Stimulated activated CD4-positive, alpha-beta T cell treated with anti-CD3 and anti-CD28 coated beads, Interleukin-15, amount 100 ng/mL, for 1 hour (primary cell): ENCODE data around the gene SMARCD2.
"Not testable (repeated sequence)": the region's sequence is repeated elsewhere in the genome, so short reads cannot be mapped to it uniquely, and the experiment has no call there.

ENCODE experiments used
- DNase-seq, 2 donors: peaks; one replicate each; pipeline ENCODE4 v3.0.0-alpha.2; 2020; ENCODE audit warnings: low read depth in 1 of 2, low spot score in 1 of 2

SMARCD2 gene

DNA sequence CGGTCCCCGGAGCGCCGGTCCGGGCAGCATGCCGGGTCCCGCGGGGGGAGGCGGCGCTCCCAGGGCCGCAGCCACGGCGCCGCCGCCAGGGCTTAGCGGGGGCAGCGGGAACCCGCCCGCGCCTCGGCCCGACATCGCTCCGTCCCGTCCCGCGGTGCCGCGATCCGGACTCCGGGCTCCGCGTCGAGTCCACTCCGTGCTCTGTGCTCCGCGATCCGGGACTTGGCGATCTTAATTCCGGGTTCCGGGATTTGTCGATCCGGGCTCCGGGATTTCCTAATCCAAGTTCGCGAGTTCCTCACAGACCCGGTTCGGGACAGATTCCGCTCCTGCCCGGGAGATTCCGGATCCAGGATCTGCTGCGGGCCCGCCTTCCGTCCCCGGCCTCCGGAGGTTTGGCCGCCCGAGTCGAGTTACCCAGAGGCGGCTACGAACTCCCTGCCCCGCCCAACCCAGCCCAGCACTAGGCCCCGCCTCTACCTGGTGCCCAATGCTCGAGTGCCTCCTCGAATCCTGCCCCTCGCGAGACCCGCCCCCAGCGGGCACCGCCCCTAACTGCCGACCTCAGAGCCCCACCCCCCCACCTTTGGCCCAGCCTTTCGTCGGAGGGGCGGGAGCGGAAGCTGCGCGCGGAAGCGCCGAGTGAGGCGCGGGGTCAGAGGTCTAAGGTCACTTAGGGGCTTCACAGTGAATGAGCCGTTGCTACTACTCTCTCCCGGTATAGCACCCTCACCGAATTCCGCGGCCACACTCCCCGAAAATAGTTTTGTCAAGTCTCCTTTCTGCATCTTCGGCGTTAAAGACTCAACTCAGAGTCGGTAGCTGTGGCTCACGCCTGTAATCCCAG, at the start of gene SMARCD2:
Gene SMARCD2, minus strand, starts transcription at position 146 of the 847 bp plus-strand sequence. Its CDS starts 11 bp downstream, at position 135.
- peak; percentile 98 to 99 for DNase-seq

DNA sequence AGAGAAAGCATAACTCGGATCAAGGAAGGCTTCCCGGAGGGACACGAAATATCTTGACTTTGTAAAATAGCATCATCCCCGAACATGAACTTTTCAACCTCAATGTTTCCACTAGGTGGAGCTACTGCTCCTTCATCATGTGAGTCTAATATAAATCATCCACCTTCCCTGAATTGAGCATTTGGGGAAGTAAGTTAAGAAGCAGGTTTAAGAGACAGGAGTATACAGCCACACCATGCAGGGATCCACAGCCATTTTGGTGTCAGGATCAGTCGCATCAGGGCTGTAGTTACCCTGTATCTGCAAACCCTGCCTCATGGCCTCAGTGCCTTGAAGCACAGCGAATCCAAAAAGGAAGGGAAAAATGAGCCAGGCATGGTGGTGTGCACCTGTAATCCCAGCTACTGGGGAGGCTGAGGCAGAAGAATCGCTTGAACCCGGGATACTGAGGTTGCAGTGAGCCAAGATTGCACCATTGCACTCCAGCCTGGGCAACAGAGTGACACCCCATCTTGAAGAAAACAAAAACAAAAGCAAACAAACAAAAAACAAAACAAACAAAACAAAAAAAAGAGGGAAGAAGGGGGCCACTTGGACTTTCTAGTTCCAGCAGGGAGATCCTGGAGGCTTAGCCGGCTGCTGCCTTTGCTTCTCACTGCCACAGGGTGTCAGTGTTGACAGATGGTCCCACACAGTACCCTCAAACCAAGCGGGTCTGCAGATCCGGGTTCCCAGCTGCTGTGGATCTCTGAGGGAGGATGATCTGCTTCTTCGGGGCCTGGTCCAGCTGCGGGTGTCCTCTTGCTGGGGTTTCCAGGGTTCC, 46.8 kb upstream of the SMARCD2 start:
- not testable (repeated sequence) for DNase-seq

DNA sequence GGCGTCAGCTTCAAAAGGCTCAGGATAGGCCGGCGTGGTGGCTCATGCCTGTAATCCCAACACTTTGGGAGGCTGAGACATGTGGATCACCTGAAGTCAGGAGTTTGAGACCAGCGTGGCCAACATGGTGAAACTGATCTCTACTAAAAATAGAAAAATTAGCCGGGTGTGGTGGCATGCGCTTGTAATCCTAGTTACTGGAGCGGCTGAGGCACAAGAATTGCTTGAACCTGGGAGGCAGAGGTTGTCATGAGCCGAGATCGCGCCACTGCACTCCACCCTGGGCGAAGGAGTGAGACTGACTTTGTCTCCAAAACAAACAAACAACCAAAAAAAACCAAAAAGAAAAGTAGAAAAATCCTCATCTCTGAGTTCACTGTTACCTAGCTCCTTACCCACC, 42.6 kb upstream of the SMARCD2 start:
- not testable (repeated sequence) for DNase-seq

DNA sequence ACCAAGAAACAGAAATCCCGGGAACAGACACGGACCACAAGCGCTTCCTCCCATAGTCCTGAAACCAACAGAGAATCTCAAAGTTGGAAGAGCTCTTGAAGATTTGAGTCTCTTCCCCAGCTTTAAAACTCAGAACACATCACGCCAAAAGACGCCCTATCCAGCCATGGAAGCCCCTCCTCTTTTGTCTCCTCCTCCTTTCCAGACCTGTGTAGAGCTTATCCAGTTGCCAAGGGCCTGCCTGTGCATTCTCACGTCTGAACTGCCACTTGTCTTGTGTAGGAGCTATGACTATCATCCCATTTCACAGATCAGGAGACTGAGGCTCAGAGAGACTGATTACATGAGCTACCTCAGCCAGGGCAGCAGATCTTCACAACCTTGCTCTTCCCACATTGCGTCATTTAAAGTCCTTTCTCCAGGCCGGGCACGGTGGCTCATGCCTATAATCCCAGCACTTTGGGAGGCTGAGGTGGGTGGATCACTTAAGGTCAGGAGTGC, 40.2 kb upstream of the SMARCD2 start:
- DNase-seq: not testable (repeated sequence)

DNA sequence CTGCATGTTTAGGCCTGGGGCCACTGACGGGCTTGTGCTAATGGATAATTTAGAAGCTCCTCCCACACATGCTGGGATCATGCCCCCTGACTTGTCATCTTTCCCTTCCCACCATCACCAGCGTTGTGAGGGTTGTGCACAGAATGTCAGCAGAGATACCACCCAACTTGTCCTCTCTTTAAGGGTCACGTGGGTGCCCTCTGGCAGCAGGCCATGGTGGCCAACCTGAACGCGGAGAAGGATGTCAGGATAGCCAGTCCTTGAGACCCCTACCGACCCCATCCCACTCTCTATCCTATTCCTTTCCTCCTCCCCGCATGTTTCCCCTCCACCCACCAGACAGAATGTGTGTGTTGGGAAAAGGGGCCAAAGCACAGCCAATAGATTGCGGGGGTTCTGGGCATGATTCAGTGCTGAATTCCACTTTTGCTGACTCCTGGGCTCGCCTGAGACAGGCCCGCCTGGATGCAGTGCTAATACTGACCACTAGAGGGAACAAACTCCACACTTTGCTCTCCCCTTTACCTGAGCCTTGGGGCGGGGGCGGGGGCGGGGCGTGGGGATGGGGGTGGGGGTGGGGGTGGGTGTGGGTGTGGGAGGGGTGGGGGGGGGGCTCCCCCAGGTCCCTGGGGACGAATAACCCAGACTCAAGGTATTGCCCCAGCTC, 39.6 kb upstream of the SMARCD2 start, which contains the start of gene GH2:
Gene GH2, minus strand, starts transcription at position 10 of the 667 bp plus-strand sequence. CDS start 143 bp downstream, outside the sequence.
- DNase-seq: peak; percentile 26 to 32

DNA sequence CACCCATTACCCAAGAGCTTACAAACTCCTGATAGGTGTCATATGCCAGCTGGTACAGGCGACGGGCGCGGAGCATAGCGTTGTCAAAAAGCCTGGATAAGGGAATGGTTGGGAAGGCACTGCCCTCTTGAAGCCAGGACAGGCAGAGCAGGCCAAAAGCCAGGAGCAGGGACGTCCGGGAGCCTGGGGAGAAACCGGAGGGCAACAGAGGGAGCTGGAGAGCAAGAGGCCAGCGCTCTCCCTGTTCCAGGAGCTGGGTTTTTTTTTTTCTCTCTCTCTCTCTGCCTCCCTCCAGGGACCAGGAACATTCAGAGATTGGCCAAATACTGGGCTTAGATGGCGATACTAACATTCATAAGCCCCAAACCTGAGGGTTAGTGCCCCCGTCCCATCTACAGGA, 38.9 kb upstream of the SMARCD2 start:
- DNase-seq: not testable (repeated sequence)

DNA sequence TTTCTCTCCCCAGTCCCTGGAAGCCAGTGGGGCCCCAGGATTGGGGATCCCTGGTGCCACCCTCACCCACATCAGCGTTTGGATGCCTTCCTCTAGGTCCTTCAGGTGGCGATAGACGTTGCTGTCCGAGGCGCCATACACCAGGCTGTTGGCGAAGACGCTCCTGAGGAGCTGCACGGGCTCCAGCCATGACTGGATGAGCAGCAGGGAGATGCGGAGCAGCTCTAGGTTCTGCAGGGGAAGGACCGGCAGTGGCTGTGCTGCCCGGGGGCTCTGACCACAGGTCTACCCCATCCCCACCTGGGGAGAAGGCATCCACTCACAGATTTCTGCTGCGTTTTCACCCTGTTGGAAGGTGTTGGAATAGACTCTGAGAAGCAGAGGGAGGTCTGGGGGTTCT, 38.2 kb upstream of the SMARCD2 start:
- no peak for DNase-seq

DNA sequence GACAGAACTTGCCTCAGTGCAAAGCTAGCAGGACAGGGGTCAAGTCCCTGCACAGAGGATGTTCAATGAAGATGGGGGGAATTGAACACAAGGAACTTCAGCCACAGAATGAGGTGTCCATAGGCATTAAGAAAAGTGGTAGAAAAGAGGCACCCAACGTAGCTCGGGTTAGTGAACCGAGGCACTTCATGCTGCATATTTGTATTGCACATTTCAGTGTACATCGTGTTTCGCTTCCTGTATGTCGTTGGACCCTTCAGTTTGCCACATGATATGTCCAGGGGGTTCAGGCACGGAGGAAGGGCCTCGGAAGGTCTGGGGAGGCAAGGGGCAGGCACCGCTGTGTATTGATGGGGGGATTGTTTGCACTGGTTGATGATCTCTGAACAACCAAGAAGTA, 35.9 kb upstream of the SMARCD2 start:
- not testable (repeated sequence) for DNase-seq

DNA sequence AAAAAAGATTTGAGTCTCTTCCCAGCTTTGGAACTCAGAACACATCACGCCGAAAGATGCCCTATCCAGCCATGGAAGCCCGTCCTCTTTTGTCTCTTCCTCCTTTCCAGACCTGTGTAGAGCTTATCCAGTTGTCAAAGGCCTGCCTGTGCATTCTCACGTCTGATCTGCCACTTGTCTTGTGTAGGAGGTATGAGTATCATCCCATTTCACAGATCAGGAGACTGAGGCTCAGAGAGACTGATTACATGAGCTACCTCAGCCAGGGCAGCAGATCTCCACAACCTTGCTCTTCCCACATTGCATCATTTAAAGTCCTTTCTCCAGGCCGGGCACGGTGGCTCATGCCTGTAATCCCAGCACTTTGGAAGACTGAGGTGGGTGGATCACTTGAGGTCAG, 32.2 kb upstream of the SMARCD2 start:
- DNase-seq: not testable (repeated sequence)

DNA sequence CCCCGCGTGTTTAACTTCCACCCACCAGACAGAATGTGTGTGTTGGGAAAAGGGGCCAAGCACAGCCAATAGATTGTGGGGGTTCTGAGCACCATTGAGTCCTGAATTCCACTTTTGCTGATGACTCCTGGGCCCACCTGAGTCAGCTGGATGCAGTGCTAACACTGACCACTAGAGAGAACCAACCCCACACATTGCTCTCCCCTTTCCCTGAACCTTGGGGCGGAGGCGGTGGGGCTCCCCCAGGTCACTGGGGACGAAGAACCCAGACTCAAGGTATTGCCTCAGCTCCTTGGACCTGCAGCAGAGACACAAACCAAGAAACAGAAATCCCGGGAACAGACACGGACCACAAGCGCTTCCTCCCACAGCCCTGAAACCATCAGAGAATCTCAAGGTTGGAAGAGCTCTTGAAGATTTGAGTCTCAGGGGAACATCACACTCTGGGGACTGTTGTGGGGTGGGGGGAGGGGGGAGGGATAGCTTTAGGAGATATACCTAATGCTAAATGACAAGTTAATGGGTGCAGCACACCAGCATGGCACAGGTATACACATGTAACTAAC, 31.7 kb upstream of the SMARCD2 start:
- not testable (repeated sequence) for DNase-seq

DNA sequence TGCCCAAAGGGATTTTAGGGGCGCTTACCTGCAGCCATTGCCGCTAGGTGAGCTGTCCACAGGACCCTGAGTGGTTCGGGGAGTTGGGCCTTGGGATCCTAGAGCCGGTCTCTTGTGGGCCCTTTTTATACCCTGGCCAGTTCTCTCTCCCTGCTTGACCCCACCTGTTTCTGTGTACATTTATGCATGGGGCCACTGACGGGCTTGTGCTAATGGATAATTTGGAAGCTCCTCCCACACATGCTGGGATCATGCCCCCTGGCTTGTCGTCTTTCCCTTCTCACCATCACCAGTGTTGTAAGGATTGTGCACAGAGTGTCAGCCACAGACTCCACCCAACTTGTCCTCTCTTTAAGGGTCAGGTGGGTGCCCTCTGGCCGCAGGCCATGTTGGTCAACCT, 31.1 kb upstream of the SMARCD2 start, which contains the start of gene CSH2:
Gene CSH2, minus strand, starts transcription at position 101 of the 400 bp plus-strand sequence. Its CDS starts 63 bp downstream, at position 38.
- DNase-seq: not testable (repeated sequence)

DNA sequence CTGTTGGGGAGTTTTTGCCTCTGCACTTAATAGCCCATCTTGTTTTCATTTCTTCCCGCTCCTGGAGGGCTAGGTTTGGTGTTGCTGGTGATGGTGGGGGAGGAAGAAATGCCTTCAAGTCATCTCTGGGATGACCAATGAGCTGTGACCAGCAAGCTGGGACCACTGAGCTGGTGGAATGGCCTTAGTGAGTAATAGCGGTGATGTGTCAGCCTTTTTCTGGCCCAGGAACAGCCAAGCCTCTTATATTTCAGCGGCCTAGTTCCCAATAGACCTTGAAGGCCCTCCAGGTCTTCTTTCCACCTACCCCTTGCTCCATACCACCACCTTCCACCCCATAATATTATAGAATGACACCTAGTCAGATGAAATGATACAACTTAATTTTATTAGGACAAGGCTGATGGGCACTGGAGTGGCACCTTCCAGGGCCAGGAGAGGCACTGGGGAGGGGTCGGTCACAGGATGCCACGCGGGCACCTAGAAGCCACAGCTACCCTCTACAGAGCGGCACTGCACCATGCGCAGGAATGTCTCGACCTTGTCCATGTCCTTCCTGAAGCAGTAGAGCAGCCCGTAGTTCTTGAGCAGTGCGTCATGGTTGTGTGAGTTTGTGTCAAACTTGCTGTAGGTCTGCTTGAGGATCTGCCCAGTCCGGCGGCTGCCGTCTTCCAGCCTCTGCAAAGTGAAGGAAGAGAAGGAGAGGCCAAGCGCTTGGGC, 29.3 kb upstream of the SMARCD2 start:
- DNase-seq: not testable (repeated sequence)

DNA sequence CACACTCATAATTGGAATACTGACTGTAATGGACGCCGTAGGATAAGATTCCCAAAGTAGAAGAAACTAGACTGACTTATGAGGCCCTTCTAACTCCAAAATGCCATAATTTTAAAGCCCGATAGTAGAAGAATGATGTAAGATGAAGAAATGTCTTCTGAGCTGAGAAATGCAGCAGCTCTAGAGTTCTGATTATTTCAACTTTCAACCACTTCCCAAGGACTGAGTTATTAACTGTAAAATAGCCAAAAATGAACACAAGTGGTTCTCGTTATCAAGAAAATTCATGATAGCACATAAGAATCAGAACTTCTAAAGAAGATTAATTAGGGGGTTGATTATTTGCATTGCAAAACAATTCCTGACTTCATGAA, 27.8 kb upstream of the SMARCD2 start:
- not testable (repeated sequence) for DNase-seq

DNA sequence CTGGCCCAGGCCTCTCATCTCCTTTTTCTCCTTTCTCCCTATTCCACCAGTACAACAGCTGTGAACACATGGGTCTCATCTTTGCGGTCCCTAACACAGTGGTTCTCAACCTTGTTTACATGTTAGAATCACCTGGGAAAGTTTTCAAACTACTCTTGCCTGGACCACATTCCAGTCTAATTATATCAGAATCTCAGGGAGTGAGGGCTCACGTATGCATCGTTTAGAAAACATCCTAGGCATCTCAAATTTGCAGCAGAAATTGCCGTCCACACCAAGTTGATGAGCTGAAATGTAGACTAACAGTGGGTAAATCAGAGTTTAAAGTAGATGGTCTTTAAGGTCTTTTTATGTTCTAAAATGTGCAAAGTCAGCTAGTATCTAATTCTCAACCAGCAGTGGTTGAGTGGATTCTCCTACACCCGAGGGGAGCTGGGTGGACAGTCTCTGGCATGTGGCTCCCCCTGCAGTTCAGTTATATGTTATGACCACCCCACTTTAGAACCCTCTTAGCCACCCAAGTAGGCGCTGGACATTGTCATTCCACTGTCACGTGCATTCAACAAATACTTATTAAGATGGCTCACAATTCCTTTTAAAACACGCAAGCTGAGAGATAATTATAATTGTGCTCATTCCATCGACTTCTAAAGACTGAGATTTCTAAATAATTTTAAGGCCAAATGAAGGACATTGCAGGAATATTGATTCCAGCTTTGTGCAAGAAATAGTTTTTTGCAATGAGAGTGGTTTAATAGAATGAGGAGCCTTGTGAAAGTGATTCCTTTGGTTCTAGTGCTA, 27.2 kb upstream of the SMARCD2 start:
- not testable (repeated sequence) for DNase-seq

DNA sequence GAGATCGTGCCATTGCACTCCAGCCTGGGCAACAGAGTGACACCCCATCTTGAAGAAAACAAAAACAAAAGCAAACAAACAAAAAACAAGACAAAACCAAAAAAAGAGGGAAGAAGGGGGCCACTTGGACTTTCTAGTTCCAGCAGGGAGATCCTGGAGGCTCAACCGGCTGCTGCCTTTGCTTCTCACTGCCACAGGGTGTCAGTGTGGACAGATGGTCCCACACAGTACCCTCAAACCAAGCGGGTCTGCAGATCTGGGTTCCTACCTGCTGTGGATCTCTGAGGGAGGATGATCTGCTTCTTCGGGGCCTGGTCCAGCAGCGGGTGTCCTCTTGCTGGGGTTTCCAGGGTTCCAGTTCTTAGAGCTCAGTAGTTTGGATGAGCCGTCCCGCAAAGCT, 24.1 kb upstream of the SMARCD2 start:
- not testable (repeated sequence) for DNase-seq

DNA sequence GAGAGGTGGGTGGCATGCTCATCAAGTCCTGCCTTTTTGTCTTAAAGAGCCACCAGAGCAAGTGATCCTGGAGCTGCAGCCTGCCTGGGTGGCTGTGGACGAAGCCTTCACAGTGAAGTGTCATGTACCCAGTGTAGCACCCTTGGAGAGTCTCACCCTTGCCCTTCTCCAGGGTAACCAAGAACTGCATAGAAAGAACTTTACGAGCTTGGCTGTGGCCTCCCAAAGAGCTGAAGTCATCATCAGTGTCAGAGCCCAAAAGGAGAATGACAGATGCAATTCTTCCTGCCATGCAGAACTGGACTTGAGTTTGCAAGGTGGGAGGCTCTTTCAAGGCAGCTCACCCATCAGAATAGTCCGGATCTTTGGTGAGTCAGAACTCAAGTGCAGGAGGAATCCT, 16.8 kb upstream of the SMARCD2 start:
- no peak for DNase-seq

DNA sequence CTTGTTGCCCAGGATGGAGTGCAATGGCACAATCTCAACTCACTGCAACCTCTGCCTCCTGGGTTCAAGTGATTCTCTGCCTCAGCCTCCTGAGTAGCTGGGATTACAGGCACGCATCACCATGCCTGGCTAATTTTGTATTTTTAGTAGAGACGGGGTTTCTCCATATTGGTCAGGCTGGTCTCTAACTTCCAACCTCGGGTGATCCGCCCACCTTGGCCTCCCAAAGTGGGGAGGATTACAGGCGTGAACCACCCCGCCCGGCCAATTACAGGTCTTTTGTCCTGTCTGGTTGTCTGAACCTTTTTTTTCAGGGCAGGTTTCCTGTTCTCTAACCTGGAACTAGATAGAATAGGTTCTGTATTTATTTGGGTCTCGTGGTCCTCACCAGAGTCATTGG, 13.9 kb upstream of the SMARCD2 start:
- DNase-seq: not testable (repeated sequence)

DNA sequence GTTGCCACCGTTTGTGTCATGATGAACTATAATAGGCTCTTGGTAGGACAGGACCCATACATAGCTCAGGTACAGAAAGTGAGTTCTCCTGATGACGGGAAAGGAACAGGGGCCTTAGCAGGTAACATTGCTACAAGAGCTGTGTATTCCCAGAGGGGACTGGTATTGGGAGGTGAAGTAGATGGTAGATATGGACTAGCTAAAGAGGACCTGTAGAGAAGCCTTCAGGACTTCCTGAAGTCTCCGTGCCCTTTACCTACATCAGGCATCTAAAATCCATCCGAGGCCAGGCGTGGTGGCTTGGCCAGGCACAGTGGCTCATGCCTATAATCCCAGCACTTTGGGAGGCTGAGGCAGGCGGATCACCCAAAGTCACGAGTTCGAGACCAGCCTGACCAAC, 12.7 kb upstream of the SMARCD2 start:
- DNase-seq: no peak

DNA sequence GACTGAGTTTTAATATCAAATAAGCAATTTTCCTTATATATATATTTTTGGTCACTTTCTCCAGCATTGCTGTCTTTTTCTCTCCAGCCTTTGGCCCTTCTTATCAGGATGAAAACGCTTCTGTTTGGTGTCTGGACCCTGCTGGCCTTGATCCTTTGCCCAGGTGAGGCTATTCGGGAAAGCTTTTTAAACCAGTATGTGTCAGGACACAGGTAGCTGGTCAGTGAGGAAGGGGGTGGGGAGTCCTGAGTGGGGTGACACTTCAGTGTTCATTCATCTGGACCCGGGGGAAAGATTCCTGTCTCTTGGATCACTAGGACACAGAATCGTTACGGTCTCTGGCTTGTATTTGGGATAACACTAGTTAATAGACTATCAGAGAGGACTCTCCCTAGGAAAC, 12.2 kb upstream of the SMARCD2 start:
- DNase-seq: no peak
